H1 (cell line): Measurements from ENCODE around the gene EBF3. TPM values are rescaled to one million over a fixed set of nuclear protein-coding genes. Genes with fewer than 3 reads are reported as not detected.

Experiments
- CTCF ChIA-PET: fragments of 300-600 bp; sonication (Branson Sonifier 250); formaldehyde crosslinking; loops from one replicate; lab custom pipeline; 2021; ENCODE audit not compliant: partially characterized antibody; lab: Charles Lee
- POLR2A ChIA-PET: fragments of 300-600 bp; sonication (Branson Sonifier 250); formaldehyde crosslinking; loops from one replicate; lab custom pipeline; 2021; ENCODE audit warnings: inconsistent platforms; ENCODE audit not compliant: partially characterized antibody; lab: Charles Lee
- DNase-seq, 2 experiments: peaks; one replicate each; pipeline versions ENCODE4 v3.0.0 to v3.0.0-alpha.2; 2010 to 2022; ENCODE audit warnings: low spot score in 2 of 2, low read depth in 1 of 2, mixed read lengths in 1 of 2
- FAIRE-seq: peaks from 2 replicates; lab custom pipeline; 2011; peaks lifted over from hg19 to GRCh38; lab: Jason Lieb, UNC
- H2AFZ ChIP-seq: 2 replicates; pipeline ENCODE4 v1.8.1; 2012; ENCODE audit warnings: low read length, inconsistent platforms
- H2AK5ac ChIP-seq: 2 replicates; pipeline ENCODE4 v1.6.1; 2013; ENCODE audit warnings: low read depth, low read length
- H2BK120ac ChIP-seq: replicated peaks from 2 replicates; pipeline ENCODE3; 2013; ENCODE audit warnings: low read depth, low read length, inconsistent platforms
- H2BK12ac ChIP-seq: 2 replicates; pipeline ENCODE4 v1.6.1; 2013; ENCODE audit warnings: low read depth, low read length
- H2BK15ac ChIP-seq: 2 replicates; pipeline ENCODE4 v1.6.1; 2013; ENCODE audit warnings: low read length
- H2BK20ac ChIP-seq: 2 replicates; pipeline ENCODE4 v1.6.1; 2013; ENCODE audit warnings: low read length
- H2BK5ac ChIP-seq: 2 replicates; pipeline ENCODE4 v1.6.1; 2013; ENCODE audit warnings: low read depth, low read length
- H3K14ac ChIP-seq: 2 replicates; pipeline ENCODE4 v1.6.1; 2013; ENCODE audit warnings: inconsistent platforms; ENCODE audit not compliant: insufficient read length
- H3K18ac ChIP-seq: 2 replicates; pipeline ENCODE4 v1.6.1; 2013; ENCODE audit warnings: low read length; ENCODE audit errors: extremely low read depth
- H3K23ac ChIP-seq: 2 replicates; pipeline ENCODE4 v1.6.1; 2013; ENCODE audit warnings: inconsistent platforms; ENCODE audit not compliant: insufficient read length
- H3K23me2 ChIP-seq: 2 replicates; pipeline ENCODE4 v1.6.1; 2013; ENCODE audit warnings: low read depth, low read length
- H3K27ac ChIP-seq: 2 replicates; pipeline ENCODE4 v1.6.1; 2011; ENCODE audit warnings: low read depth, low read length, inconsistent platforms
- H3K27me3 ChIP-seq, 4 experiments: replicated peaks in 1 of 4; 1 replicate in 1 of 4; 2 replicates in 3 of 4; pipeline versions ENCODE4 v1.6.1 to v1.8.1; 2011 to 2013; ENCODE audit warnings: low read length in 3 of 4, mild to moderate bottlenecking in 3 of 4, inconsistent platforms in 2 of 4, mixed read lengths in 2 of 4, moderate library complexity in 1 of 4; ENCODE audit not compliant: control insufficient read depth in 3 of 4, insufficient read depth in 3 of 4; ENCODE audit errors: extremely low read depth in 1 of 4
- H3K36me3 ChIP-seq, 4 experiments: 2 replicates each; pipeline versions ENCODE4 v1.6.1 to v1.8.1; 2011 to 2013; ENCODE audit warnings: mild to moderate bottlenecking in 4 of 4, low read length in 3 of 4, moderate library complexity in 2 of 4, control low read depth in 1 of 4, inconsistent platforms in 1 of 4; ENCODE audit not compliant: insufficient read depth in 4 of 4, control insufficient read depth in 2 of 4
- H3K4ac ChIP-seq: replicated peaks from 2 replicates; pipeline ENCODE3; 2013; ENCODE audit warnings: low read length, low read depth, mixed read lengths, inconsistent platforms; ENCODE audit not compliant: insufficient read length
- H3K4me1 ChIP-seq, 4 experiments: replicated peaks in 1 of 4; 1 replicate in 1 of 4; 2 replicates in 3 of 4; pipeline versions ENCODE4 v1.6.1 to v1.8.1; 2011 to 2013; ENCODE audit warnings: low read length in 3 of 4, inconsistent platforms in 2 of 4, mixed read lengths in 1 of 4; ENCODE audit not compliant: insufficient read depth in 4 of 4, control insufficient read depth in 3 of 4
- H3K4me2 ChIP-seq, 2 experiments: 2 replicates each; pipeline versions ENCODE4 v1.6.1 to v1.8.1; 2011 to 2013; ENCODE audit warnings: low read depth in 2 of 2, low read length in 2 of 2, control low read depth in 1 of 2, inconsistent platforms in 1 of 2, mild to moderate bottlenecking in 1 of 2; ENCODE audit not compliant: insufficient read depth in 1 of 2
- H3K4me3 ChIP-seq, 4 experiments: fragments of 200-600, 300-600 bp in 1 of 4; sonication (generic), shearing (Covaris generic), sonication (Bioruptor Twin) in 1 of 4; 2 replicates each; pipeline versions ENCODE4 v1.5.1 to v1.8.1; 2011 to 2016; ENCODE audit warnings: low read length in 4 of 4, low read depth in 3 of 4, control low read depth in 2 of 4, inconsistent platforms in 2 of 4, mild to moderate bottlenecking in 2 of 4, mixed read lengths in 1 of 4, moderate library complexity in 1 of 4; ENCODE audit not compliant: insufficient read depth in 2 of 4; ENCODE audit errors: extremely low read depth in 1 of 4
- H3K56ac ChIP-seq: replicated peaks from 2 replicates; pipeline ENCODE3; 2013; ENCODE audit warnings: low read depth, mild to moderate bottlenecking, mixed read lengths, low read length, inconsistent platforms; ENCODE audit not compliant: insufficient read length
- H3K79me1 ChIP-seq: 2 replicates; pipeline ENCODE4 v1.6.1; 2013; ENCODE audit warnings: low read depth, low read length, control low read depth
- H3K79me2 ChIP-seq, 2 experiments: 2 replicates each; pipeline versions ENCODE4 v1.6.1 to v1.8.1; 2012 to 2013; ENCODE audit warnings: low read length in 2 of 2, mild to moderate bottlenecking in 2 of 2, inconsistent platforms in 1 of 2; ENCODE audit not compliant: insufficient read depth in 2 of 2, control insufficient read depth in 1 of 2
- H3K9ac ChIP-seq, 4 experiments: replicated peaks in 1 of 4; 1 replicate in 1 of 4; 2 replicates in 3 of 4; pipeline versions ENCODE4 v1.6.1 to v1.8.1; 2011 to 2013; ENCODE audit warnings: low read depth in 3 of 4, low read length in 3 of 4, control low read depth in 2 of 4, mild to moderate bottlenecking in 2 of 4, moderate library complexity in 2 of 4, inconsistent platforms in 1 of 4; ENCODE audit errors: extremely low read depth in 1 of 4
- H3K9me3 ChIP-seq, 2 experiments: 2 replicates each; pipeline versions ENCODE4 v1.6.1 to v1.8.1; 2012 to 2013; ENCODE audit warnings: mild to moderate bottlenecking in 2 of 2, moderate library complexity in 2 of 2, control low read depth in 1 of 2, inconsistent platforms in 1 of 2, low read depth in 1 of 2, low read length in 1 of 2, mixed read lengths in 1 of 2; ENCODE audit not compliant: insufficient read depth in 2 of 2
- H4K20me1 ChIP-seq, 2 experiments: replicated peaks in 1 of 2; 2 replicates each; pipeline versions ENCODE3 to v1.8.1; 2011 to 2013; ENCODE audit warnings: inconsistent platforms in 2 of 2, low read length in 2 of 2, mild to moderate bottlenecking in 1 of 2; ENCODE audit not compliant: insufficient read depth in 2 of 2, control insufficient read depth in 1 of 2
- H4K5ac ChIP-seq: 2 replicates; pipeline ENCODE4 v1.6.1; 2013; ENCODE audit warnings: low read length, low read depth, mixed read lengths, inconsistent platforms; ENCODE audit not compliant: insufficient read length
- H4K8ac ChIP-seq: 2 replicates; pipeline ENCODE4 v1.8.0; 2013; ENCODE audit warnings: mild to moderate bottlenecking, moderate library complexity, low read length, inconsistent platforms; ENCODE audit not compliant: insufficient read depth; ENCODE audit errors: extremely low read depth
- H4K91ac ChIP-seq: replicated peaks from 2 replicates; pipeline ENCODE3; 2013; ENCODE audit warnings: low read length, mixed read lengths, inconsistent platforms; ENCODE audit not compliant: insufficient read length
- RFX5 ChIP-seq: IDR thresholded peaks from 2 replicates; pipeline ENCODE4 v1.6.1; 2011; ENCODE audit warnings: low read depth, low read length, improper control_type of control experiment, borderline replicate concordance
- SP2 ChIP-seq: IDR thresholded peaks from 2 replicates; pipeline ENCODE4 v1.6.1; 2012; ENCODE audit warnings: mild to moderate bottlenecking, low read length, inconsistent platforms
- SP4 ChIP-seq: IDR thresholded peaks from 2 replicates; pipeline ENCODE4 v1.6.1; 2012; ENCODE audit warnings: low read length, inconsistent platforms
- WGBS, 2 experiments: shearing (Covaris generic) in 1 of 2; methylation state at CpG; one replicate each; pipeline versions ENCODE4 v1.1.6 to v1.1.7; 2013 to 2015; ENCODE audit warnings: low lambda C conversion rate in 2 of 2, mixed read lengths in 2 of 2, inconsistent platforms in 1 of 2, low coverage in 1 of 2, missing lambda C conversion rate in 1 of 2; ENCODE audit not compliant: insufficient replicate concordance in 2 of 2, insufficient coverage in 1 of 2, insufficient read length in 1 of 2; ENCODE audit errors: extremely low coverage in 1 of 2, missing lambda C conversion rate in 1 of 2; 5-methylcytosine and 5-hydroxymethylcytosine counted together
- polyA plus RNA-seq, 7 experiments: library from polyadenylated mRNA; depleted of rRNA in 3 of 7; stranded (reverse) in 5 of 7; unstranded in 2 of 7; fragments of >200 nt in 5 of 7; fragments of 200-250 nt in 2 of 7; gene quantifications; 1 replicate in 5 of 7; 2 replicates in 1 of 7; 4 replicates in 1 of 7; pipeline versions ENCODE4 v1.2.1 to v1.2.3, GENCODE V29; 2011 to 2013; ENCODE audit warnings: missing spikeins in 2 of 7, mixed read lengths in 2 of 7
- total RNA-seq: library from RNA; stranded (reverse); fragmentation: NEBNext Ultra II Directional; extraction: Animal tissue kit (Norgen Biotek cat#: 25700); gene quantifications from 2 replicates; pipeline ENCODE4 v1.2.1, GENCODE V29; 2021

The EBF3 gene
- total and polyA plus RNA-seq, 2 of the 8 experiments (the other 6 are each of a cell fraction or from before 2014, with no cell fraction given), result 0.08 to 0.26 TPM

DNA sequence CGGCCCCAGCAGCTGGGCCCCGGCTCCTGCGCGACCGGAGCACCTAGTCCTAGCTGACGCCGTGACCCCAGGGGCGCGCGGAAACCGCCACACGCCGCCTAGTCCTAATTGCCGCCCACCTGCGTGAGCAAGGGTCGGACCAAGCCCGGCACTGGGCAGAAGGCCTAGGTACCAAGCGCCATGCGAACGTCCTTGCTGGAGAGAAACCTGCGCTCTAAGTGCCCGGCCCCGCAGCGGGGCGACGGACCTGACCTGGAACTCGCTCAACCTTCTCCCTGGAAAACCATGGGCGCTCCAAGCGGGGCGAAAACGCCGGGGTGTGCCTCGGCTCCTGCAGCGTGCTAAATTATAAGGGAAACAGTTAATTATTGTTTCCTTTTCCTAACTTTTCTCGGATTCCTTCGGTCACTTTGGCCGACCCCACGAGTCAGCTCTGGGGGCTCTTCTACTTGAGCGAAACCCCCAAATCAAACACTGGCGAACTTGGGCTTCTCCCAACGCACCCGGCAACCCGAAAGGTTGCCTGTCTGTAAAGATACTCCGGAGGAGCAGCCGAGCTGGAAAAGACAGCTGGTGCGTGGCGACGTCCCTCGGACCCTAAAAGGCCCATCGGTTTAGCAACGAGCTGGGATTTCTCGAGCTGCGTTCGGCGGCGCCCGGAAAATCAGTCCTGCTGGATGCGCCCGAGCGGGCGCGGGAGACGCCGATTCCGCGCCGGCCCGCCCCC, 5.3 kb upstream of the EBF3 start:
- 6% methylated on average over 60 of the region's 68 CpGs; no CpG with 5 or more reads in 1 of the 2 experiments for WGBS, 2 experiments
- no peak overlapping the region for H3K14ac ChIP-seq
- TF ChIP-seq SP4 (no peak), RFX5 (no peak), SP2 (no peak)

More for the DNA sequence above, 5.3 kb upstream of the EBF3 start:
- Histone ChIP-seq H2BK5ac (no peak overlapping the region), H3K27ac (no peak overlapping the region), H4K91ac (no peak overlapping the region), H4K5ac (no peak overlapping the region), H3K9me3 (no peaks in the 10 kb centered on the region), H3K4me3 (peak overlapping the region in 2 of 4 experiments; percentile 1 to 55; a peak in 3 of 8 replicates), H2BK20ac (no peak overlapping the region), H3K18ac (no peak overlapping the region), H3K9ac (no peak overlapping the region), H2AFZ (no peak overlapping the region), H3K27me3 (peaks cover 85 to 98% (median 91%) of the 10 kb centered on the region in 4 experiments), H3K4me1 (peaks cover 0 to 28% (median 20%) of the 10 kb centered on the region in 4 experiments; a peak in 6 of 7 replicates), H2BK15ac (0 out of 2 replicates have a peak overlapping the region, but pooled peaks have one; percentile 46), H4K8ac (no peak overlapping the region), H2BK120ac (no peak overlapping the region), H4K20me1 (peaks cover 16 to 26% of the 10 kb centered on the region in 2 experiments), H3K79me1 (no peaks in the 10 kb centered on the region), H3K23ac (no peak overlapping the region), H3K36me3 (peaks cover 0 to 21% (median 0%) of the 10 kb centered on the region in 4 experiments; a peak in 1 of 8 replicates), H2BK12ac (no peak overlapping the region), H3K56ac (no peak overlapping the region), H3K4me2 (peak overlapping the region; percentile 62 to 75), H3K23me2 (peaks cover 19% of the 10 kb centered on the region; the same call in 1 of the 2 replicates), H3K79me2 (no peaks in the 10 kb centered on the region), H3K4ac (no peak overlapping the region), H2AK5ac (no peak overlapping the region)
- DNase-seq, result no peak
- CTCF ChIA-PET, result interaction anchor here (0.6 to 3.0 kb wide), 24 partner anchors 10 to 1683 kb away, joined by 3 to 11 read pairs (median 3); no protein-coding TSS in a partner anchor
- no peak for FAIRE-seq
- POLR2A ChIA-PET, result interaction anchor here (0.8 to 1.4 kb wide), 3 partner anchors 8 to 54 kb away, joined by 3 to 4 read pairs (median 3); no protein-coding TSS in a partner anchor
